ENCODE data around the gene EIF6.

GRCh38 chr20:35299780-35300179 lies 15.2 kb upstream of the EIF6 start:
- TF ChIP-seq, protein P1, sequence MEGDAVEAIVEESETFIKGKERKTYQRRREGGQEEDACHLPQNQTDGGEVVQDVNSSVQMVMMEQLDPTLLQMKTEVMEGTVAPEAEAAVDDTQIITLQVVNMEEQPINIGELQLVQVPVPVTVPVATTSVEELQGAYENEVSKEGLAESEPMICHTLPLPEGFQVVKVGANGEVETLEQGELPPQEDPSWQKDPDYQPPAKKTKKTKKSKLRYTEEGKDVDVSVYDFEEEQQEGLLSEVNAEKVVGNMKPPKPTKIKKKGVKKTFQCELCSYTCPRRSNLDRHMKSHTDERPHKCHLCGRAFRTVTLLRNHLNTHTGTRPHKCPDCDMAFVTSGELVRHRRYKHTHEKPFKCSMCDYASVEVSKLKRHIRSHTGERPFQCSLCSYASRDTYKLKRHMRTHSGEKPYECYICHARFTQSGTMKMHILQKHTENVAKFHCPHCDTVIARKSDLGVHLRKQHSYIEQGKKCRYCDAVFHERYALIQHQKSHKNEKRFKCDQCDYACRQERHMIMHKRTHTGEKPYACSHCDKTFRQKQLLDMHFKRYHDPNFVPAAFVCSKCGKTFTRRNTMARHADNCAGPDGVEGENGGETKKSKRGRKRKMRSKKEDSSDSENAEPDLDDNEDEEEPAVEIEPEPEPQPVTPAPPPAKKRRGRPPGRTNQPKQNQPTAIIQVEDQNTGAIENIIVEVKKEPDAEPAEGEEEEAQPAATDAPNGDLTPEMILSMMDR (IDR thresholded peaks at IDR 0.05), result no peak
- no peak for TF ChIP-seq EZH2 (IDR thresholded peaks at IDR 0.05; ENCODE audit: borderline replicate concordance, insufficient read depth, low read depth, low read length, poor library complexity, severe bottlenecking)

Measured in B cell (primary cell).